ELR (cell line): Measurements from ENCODE around the gene CTPS2.

Source experiments
- DNase-seq: peaks from one replicate; pipeline ENCODE4 v3.0.0-alpha.2; 2015; ENCODE audit warnings: low read depth

The CTPS2 gene

DNA sequence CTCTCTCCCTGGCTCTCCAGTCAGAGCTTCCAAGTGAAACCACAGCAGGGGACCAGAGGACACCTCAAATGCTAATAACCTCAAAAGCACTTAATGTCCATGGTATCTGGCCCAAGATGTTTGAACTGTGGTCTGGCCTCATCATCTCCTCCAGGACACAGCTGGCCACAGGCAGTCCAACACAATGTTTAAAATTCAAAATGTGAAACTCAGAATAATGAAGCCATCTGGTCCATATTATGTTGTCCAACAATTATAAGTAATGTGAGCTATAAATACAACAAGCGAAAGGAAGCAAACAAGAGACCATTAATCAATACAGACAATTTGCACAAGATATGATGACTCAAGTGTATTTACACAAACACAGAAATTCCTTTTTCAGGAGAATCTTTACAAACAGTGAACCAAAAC lies 153.3 kb downstream of the CTPS2 start:
- no peak for DNase-seq

DNA sequence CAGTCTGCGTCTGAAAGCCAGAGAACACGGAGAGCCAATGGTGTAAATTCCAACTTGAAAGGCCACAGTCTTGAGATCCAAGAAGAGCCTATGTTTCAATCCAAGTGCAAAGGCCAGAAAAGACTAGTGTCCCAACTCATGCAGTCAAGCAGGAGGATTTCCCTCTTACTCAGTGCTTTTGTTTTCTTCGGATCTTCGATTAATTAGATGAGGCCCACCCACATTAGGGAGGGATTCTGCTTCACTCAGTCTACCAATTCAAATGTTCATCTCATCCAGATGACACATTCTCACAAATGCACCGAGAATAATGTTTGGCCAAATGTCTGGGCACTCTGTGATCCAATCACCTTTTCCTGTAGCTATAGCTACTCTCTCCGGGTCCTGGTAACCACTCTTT lies 154.0 kb downstream of the CTPS2 start:
- DNase-seq, result no peak

DNA sequence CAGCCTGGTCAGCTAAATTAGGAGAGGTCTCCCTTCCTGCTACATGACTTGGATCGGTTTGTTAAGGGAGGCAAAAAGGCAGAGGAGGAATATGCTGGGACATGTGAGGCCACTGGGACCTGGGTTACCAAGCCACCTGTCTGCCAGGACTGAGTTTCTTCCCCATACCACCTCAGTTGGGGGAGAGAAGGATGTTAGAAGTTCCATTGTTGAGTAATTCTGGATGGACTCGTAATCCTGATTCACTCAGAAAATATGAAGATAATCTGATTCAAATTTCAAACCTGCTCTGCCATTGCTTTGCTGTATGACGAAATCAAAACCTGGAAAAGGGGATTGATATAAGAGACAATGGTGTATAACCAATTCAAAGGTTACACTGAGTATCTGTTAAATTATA lies 159.9 kb downstream of the CTPS2 start:
- peak; percentile 71 for DNase-seq

DNA sequence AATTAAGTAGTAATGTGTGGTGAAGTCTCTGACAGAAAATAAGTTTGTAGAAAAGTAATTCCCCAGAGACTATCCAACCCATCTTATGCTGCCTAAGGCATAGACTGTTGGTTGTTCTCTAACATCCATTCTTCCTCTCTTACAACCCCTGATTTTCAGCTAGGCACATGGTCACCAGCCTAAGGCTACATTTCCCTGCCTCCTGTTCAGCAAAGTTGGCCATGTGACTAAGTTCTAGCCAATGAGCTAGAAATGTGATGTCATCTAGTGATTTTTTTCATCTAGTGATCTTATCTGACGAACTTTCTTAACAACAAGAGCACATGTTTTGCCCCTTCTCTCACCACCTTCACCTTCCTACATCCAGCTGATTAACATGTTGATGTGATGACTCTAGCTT lies 164.8 kb downstream of the CTPS2 start:
- no peak for DNase-seq

DNA sequence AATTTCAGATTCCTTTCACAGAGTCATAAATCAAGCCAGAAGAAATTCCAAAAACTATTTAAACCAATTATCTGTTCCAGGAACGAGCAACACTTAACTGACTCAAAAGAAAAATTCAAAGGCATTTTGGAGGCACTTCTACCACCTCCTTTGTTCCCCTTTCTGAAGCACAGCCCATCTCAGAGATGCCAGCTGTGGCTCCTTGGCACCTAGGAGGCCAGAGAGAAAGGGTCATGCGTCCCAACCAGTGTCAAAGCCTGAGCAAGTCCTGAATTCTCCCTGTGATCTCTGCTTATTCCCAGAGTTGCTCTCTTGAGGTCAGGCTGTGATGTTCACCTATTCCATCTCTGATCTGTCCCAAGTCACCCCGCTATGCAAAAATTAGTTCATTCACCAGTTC lies 167.5 kb downstream of the CTPS2 start:
- no peak for DNase-seq
